Activated T-cell treated with anti-CD3 and anti-CD28 coated beads, Interleukin-2, amount 50 U/mL, for 72 hours (primary cell): ENCODE measurements around the gene PSMC2. TPM values are rescaled to one million over a fixed set of nuclear protein-coding genes. Genes with fewer than 3 reads are reported as not detected.

ENCODE experiments used
- ATAC-seq, 2 donors: fragments of 150-1000 bp; cut with Tn5 transposase; replicated peaks in 1 of 2; 2 replicates each; pipeline ENCODE4 v1.10.0; 2021; ENCODE audit warnings: moderate library complexity in 2 of 2, mild to moderate bottlenecking in 1 of 2
- DNase-seq, 2 donors: peaks; one replicate each; pipeline ENCODE4 v3.0.0; 2021 to 2022; ENCODE audit warnings: mixed read lengths in 1 of 2
- H3K27ac Mint-ChIP-seq: one replicate; pipeline ENCODE4 v1.8.0; 2022; ENCODE audit warnings: mild to moderate bottlenecking, moderate library complexity, mixed read lengths
- H3K27me3 Mint-ChIP-seq: one replicate; pipeline ENCODE4 v1.8.0; 2022; ENCODE audit warnings: low read depth, mixed read lengths
- H3K36me3 Mint-ChIP-seq, 2 donors: one replicate each; pipeline ENCODE4 v1.8.0; 2022; ENCODE audit warnings: mixed read lengths in 2 of 2, mild to moderate bottlenecking in 1 of 2; ENCODE audit not compliant: insufficient read depth in 2 of 2
- H3K4me1 Mint-ChIP-seq: one replicate; pipeline ENCODE4 v1.8.0; 2022; ENCODE audit warnings: low read depth, mixed read lengths
- H3K4me3 Mint-ChIP-seq, 2 donors: one replicate each; pipeline ENCODE4 v1.8.0; 2022; ENCODE audit warnings: mild to moderate bottlenecking in 2 of 2, mixed read lengths in 2 of 2, moderate library complexity in 2 of 2
- H3K9me3 Mint-ChIP-seq, 2 donors: one replicate each; pipeline ENCODE4 v1.8.0; 2022; ENCODE audit warnings: mixed read lengths in 2 of 2
- total RNA-seq, 2 donors: library from RNA; stranded (reverse); gene quantifications; one replicate each; pipeline ENCODE4 v1.2.3, GENCODE V29; 2022

PSMC2 gene
- total RNA-seq, 2 donors from 2014 or later: 132 to 166 TPM

- H3K27ac Mint-ChIP-seq: no peak overlapping the region
- no peaks in the 10 kb centered on the region for H3K4me1 Mint-ChIP-seq
- H3K27me3 Mint-ChIP-seq: peaks cover 34% of the 10 kb centered on the region
- H3K36me3 Mint-ChIP-seq: no peaks in the 10 kb centered on the region
- H3K4me3 Mint-ChIP-seq: no peak overlapping the region
- ATAC-seq: no peak
- no peak for DNase-seq
- H3K9me3 Mint-ChIP-seq: no peaks in the 10 kb centered on the region
Observed at GRCh38 chr7:103413407-103413806, 66.0 kb downstream of the PSMC2 start.

GRCh38 chr7:103418241-103418640 lies 70.8 kb downstream of the PSMC2 start:
- no peak for DNase-seq
- no peak for ATAC-seq
- Mint-ChIP-seq H3K4me3 (no peak overlapping the region), H3K27me3 (peaks cover 39% of the 10 kb centered on the region), H3K27ac (no peak overlapping the region), H3K9me3 (no peaks in the 10 kb centered on the region), H3K36me3 (no peaks in the 10 kb centered on the region), H3K4me1 (no peaks in the 10 kb centered on the region)

Other genes with a start within 250 kb of the PSMC2 start
- gene NAPEPLD, start 198.5 kb upstream of the PSMC2 start, total RNA-seq: 10 to 100 TPM in 1 of 2 donors, 1 to 10 TPM in 1; 8.1 to 10.9 TPM
- 10 to 100 TPM; 89.7 to 96.1 TPM for gene PMPCB, start 50.2 kb upstream of the PSMC2 start, total RNA-seq
- 10 to 100 TPM; 37.5 to 43.6 TPM for gene DNAJC2, start 2.9 kb upstream of the PSMC2 start, total RNA-seq
- not detected for gene SLC26A5, start 98.6 kb downstream of the PSMC2 start, total RNA-seq